AG04450 (cell line): ENCODE data around the gene PTH1R. TPM values are rescaled to one million over a fixed set of nuclear protein-coding genes. Genes with fewer than 3 reads are reported as not detected.

Experiments
- CTCF ChIA-PET: fragments of 300-600, 350-600 bp; formaldehyde crosslinking; extraction: SDS; loops from one replicate; lab custom pipeline; 2022; ENCODE audit warnings: antibody characterized with exemption, inconsistent platforms; lab: Charles Lee
- POLR2A ChIA-PET: fragments of 350-600 bp; formaldehyde crosslinking; extraction: SDS; loops from one replicate; lab custom pipeline; 2021; ENCODE audit warnings: antibody characterized with exemption, inconsistent platforms; lab: Yijun Ruan, JAX
- DNase-seq: peaks from one replicate; pipeline ENCODE4 v3.0.0-alpha.2; 2011; ENCODE audit warnings: low read depth, low spot score
- H3K27ac ChIP-seq: one replicate; pipeline ENCODE4 v1.5.1; 2012; ENCODE audit warnings: low read depth, low read length, control low read depth
- H3K27me3 ChIP-seq: one replicate; pipeline ENCODE4 v1.6.0; 2012; ENCODE audit warnings: low read length; ENCODE audit not compliant: control insufficient read depth, insufficient read depth
- H3K4me3 ChIP-seq: 2 replicates; pipeline ENCODE4 v1.5.1; 2011; ENCODE audit warnings: mild to moderate bottlenecking, low read depth, low read length, control low read depth
- H3K9me3 ChIP-seq: 2 replicates; pipeline ENCODE4 v1.5.1; 2012; ENCODE audit warnings: low read length; ENCODE audit not compliant: control insufficient read depth, insufficient read depth
- CTCF ChIP-seq: IDR thresholded peaks from 2 replicates; pipeline ENCODE4 v1.5.1; 2011; ENCODE audit warnings: low read depth, low read length, control low read depth, inconsistent platforms
- polyA plus RNA-seq: library from polyadenylated mRNA; depleted of rRNA; stranded (reverse); fragments of >200 nt; gene quantifications from 2 replicates; pipeline ENCODE4 v1.2.3, GENCODE V29; 2011

PTH1R gene
- polyA plus RNA-seq, 1 experiment = 0.05 TPM

GRCh38 chr3:46907271-46907670 lies 29.8 kb downstream of the PTH1R start:
- H3K27me3 ChIP-seq = no peaks in the 10 kb centered on the region
- DNase-seq = no peak
- H3K9me3 ChIP-seq = no peaks in the 10 kb centered on the region
- CTCF ChIA-PET = no interaction called here
- no peak overlapping the region for H3K4me3 ChIP-seq
- no peak overlapping the region for H3K27ac ChIP-seq
- POLR2A ChIA-PET = no interaction called here
- no peak for TF ChIP-seq CTCF

GRCh38 chr3:46907960-46908293 lies 30.4 kb downstream of the PTH1R start:
- ChIA-PET CTCF (interaction anchor here (1.2 to 2.5 kb wide), 3 partner anchors 41 to 416 kb away, joined by 5 to 31 read pairs (median 11); no protein-coding TSS in a partner anchor), POLR2A (no interaction called here)
- Histone ChIP-seq H3K27me3 (no peaks in the 10 kb centered on the region), H3K4me3 (no peak overlapping the region), H3K27ac (no peak overlapping the region), H3K9me3 (no peaks in the 10 kb centered on the region)
- DNase-seq = no peak
- TF ChIP-seq CTCF = no peak

- TF ChIP-seq CTCF = peak; percentile 30; the same call in 1 of the 2 replicates
- no peak for DNase-seq
- no peaks in the 10 kb centered on the region for H3K27me3 ChIP-seq
- POLR2A ChIA-PET = interaction anchor here (1.5 kb wide), 1 partner anchor 68 kb away, joined by 4 read pairs; no protein-coding TSS in a partner anchor
- CTCF ChIA-PET = interaction anchor here (0.6 to 2.5 kb wide), 14 partner anchors 34 to 1724 kb away, joined by 3 to 31 read pairs (median 5); no protein-coding TSS in a partner anchor
- no peaks in the 10 kb centered on the region for H3K9me3 ChIP-seq
- H3K4me3 ChIP-seq = no peak overlapping the region
- H3K27ac ChIP-seq = no peak overlapping the region
Observed at GRCh38 chr3:46908294-46908985, 30.9 kb downstream of the PTH1R start.

GRCh38 chr3:46908986-46909534 lies 31.5 kb downstream of the PTH1R start:
- POLR2A ChIA-PET = interaction anchor here (0.5 to 1.5 kb wide), 3 partner anchors 64 to 187 kb away, joined by 3 to 4 read pairs (median 3); no protein-coding TSS in a partner anchor

More at GRCh38 chr3:46908986-46909534, 31.5 kb downstream of the PTH1R start:
- CTCF ChIA-PET = interaction anchor here (0.6 to 2.5 kb wide), 26 partner anchors 9 to 1725 kb away, joined by 3 to 31 read pairs (median 5); no protein-coding TSS in a partner anchor
- TF ChIP-seq CTCF = no peak
- DNase-seq = no peak
- H3K9me3 ChIP-seq = no peaks in the 10 kb centered on the region
- no peaks in the 10 kb centered on the region for H3K27me3 ChIP-seq
- no peak overlapping the region for H3K27ac ChIP-seq
- H3K4me3 ChIP-seq = no peak overlapping the region
